GM18519 (cell line): ENCODE data around the gene FAXDC2.

Experiments
- ATAC-seq: cut with Tn5 transposase; IDR thresholded peaks from one replicate; pipeline ENCODE4 v1.9.1; 2021; ENCODE audit warnings: mild to moderate bottlenecking, moderate library complexity; ENCODE audit not compliant: unreplicated experiment, low FRiP score

Gene FAXDC2, protein sequence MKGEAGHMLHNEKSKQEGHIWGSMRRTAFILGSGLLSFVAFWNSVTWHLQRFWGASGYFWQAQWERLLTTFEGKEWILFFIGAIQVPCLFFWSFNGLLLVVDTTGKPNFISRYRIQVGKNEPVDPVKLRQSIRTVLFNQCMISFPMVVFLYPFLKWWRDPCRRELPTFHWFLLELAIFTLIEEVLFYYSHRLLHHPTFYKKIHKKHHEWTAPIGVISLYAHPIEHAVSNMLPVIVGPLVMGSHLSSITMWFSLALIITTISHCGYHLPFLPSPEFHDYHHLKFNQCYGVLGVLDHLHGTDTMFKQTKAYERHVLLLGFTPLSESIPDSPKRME

DNA sequence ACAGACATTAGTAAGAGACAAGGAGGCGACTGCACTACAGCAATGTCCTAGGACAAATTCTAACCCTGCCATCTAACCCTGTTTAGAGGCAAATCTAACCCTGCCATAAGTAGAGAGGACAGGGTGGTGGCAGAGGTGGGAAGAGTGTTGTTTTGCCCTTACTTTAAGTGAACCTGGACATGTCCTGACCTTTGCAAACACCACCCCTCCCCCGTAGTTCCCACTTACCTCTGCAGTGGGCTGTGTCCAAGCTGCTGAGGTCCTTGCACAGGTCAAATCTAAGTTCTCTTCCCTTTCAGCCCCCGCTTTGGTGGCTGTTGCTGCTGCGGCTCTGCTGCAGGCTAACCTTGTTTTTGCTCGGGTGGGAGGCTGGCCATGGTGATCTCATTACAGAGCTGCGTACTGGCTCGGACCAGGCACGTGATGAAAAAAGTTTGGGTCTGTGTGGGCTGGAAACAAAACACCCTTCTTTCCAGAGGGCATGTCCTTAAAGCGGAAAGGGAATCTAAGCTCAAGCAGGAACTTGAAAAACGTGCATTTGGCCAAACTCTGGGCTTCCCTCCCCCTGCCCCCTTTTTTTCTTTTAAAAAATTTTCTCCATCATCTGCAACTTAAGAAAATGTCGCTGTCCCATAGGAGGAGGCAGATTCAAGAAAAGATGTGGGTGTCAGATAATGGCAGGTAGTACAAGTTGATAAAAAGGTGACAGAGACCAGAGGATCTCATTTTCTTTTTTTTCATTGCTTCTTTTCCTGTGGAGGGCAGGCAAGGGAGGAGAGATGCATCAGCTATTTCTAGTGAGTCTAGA lies at the start of gene FAXDC2:
Gene FAXDC2, minus strand, starts transcription at position 349 of the 808 bp plus-strand sequence. CDS start 12,425 bp downstream, outside the sequence.
- ATAC-seq = peak; percentile 55

DNA sequence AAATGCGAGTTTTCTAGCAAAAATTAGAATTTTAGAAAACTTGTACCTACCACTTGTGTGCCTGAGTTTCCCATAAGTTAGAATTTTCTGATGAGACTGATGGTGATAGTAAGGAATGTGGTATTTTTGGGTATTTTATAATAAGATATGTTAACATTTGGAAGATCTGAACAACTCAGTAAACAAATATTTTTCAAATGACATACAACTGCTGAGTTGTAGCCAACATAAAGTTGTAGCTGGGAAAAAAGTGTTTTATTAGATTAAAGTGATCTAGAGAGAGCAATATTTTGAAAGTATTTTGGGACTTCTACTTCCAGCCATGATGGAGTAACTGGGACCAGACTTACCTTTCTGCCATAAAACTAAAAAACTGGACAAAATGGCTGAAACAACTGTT lies 49.7 kb upstream of the FAXDC2 start:
- no peak for ATAC-seq

DNA sequence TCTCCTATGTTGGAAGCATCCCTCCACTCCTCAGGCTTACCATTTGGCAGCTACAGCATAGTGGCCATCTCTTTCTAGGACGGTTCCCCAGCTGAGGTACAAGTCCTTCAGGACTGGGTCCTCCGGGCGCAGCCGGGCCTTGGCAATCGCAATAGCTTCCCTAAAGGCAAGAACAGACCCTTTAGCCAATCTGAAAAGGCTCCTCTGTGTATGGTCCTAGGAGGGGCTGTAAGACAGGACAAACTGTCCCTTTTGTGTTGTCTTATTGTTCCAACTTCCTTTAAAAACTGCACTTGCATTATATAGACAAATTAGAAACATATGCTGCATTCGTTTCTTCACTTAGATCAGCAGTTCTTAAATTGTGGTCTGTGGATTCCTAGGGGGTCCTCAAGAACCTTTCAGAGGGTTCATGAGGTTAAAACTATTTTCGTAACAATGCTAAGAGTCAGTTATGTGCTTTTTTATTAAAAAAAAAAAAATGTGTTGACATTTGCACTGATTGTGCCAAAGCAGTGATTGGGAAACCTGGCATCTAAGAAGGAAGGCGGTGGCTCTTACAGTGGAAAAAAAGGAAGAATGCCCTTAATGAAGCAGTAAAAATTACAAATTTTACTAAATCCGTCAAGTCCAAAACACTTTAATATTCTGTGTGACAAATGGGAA lies 48.9 kb upstream of the FAXDC2 start:
- no peak for ATAC-seq

DNA sequence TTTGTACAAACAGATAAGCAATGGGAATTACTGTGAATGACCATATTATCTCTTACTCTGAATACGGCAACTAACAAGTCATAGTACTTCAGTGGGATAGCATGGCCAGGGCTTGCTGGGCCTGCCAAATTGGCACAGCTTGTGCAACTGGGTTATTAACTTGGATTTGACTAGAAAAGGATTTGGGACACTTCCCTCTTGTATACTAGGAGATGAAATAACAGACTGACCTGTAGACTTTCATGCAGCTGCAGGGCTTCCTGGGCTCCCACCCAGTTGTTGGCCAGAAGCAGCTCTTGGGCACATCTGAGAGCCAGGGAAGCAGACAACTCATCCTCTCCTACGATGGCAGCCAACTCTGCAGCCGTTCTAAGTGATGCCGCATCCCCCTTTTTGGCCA lies 47.8 kb upstream of the FAXDC2 start:
- no peak for ATAC-seq

DNA sequence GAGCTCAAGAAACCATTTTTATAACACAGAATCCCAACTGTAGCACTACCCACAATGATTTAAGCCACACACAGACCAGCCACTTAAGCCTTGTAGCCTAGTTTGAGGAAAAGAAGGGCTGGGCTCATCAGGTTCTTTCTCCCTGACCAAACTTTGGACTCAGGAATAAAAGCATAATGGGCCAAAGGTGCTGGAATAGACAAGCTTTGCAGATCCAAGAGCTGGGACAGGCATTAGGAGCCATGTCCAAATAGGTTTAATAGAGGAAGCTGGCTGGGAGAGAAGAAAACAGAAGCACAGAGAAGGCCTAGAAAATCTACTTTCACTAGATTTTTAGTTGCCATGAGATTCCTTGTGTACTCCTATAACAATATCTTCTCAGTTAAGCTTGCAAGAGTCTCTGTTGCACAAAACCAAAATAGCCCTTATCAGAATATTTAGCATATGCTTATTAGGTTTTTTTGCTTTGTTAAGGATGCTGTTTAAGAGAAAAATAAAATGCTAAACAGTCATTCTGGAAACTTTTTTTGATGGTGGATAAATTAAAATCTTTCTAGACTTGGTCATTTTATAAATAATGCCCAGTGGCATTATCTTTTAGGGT lies 46.3 kb upstream of the FAXDC2 start:
- no peak for ATAC-seq

DNA sequence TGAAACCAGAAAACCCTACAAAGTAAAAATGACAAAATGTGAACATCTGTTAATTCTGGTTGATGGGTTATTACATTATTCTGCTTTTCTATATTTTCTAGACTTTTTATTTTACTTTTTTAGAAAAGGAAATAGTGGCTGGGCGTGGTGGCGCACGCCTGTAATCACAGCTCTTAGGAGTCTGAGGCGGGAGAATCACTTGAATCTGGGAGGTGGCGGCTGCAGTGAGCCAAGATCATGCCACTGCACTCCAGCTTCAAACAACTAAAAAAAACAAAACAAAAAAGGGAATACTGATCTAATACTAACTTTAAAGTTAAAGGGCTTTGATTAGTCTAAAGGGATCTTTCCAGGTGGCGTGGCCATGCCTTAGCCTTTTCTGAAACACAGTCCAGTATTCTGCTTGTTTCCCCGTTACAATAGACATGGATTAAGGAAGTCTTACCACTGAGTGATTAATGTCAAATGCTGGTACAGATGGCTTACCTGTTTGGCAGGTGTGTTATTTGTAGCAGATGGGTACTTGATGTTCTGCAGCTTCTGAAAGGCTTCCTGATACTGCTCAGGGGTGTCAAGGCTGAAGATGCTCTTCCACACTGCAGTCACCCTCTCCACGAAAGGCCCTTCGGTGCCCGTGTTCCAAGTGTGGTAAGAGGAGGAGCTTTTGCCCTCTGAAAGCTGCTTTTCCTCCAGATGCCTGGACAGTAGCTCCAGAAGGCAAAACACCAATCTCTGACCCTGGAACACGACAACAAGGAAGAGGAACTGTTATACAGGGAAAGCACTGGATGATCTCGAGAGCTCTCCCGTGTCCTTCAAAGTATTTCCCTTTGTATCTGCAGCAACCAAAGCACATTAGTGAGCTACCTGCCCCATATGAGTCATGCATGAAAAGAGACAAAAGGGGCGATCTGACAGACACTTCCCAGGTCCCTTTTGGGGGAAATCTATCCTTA lies 45.5 kb upstream of the FAXDC2 start:
- no peak for ATAC-seq

DNA sequence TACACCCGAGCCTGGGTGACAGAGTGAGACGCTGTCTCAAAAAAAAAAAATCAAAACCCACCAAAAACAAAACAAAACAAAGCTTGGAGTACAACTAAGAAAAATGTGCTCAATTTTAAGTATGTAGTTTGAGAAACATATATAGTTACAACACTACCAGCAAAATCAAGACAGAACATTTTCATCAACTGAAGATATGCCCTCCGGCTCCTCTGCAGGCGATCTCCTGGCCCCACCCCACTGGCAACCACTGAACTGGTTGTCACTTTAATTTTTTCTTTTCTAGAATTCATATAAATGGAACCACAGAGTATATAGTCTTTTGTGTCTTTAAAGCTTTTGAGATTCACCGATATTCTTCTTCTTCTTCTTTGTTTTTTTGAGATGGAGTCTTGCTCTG lies 43.0 kb upstream of the FAXDC2 start:
- no peak for ATAC-seq

DNA sequence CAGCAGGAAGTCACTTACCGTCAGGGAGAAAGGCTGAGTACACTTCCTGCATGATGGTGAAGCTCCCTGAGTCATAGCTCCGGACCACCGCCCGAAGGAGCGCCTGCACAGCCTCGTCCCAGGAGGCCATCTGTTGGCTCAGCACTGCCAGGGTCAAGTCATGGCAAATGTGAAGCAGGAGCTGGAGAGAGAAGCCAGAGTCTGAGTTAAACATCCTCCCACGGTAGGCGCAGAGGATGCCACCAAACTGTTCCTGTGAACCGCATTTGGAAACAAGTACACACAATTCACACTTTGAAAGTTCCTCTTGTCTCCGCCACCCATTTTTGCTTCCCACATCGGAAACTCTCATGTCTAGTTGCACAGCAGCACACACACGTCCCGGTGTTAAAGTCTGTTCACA lies 42.0 kb upstream of the FAXDC2 start:
- no peak for ATAC-seq

DNA sequence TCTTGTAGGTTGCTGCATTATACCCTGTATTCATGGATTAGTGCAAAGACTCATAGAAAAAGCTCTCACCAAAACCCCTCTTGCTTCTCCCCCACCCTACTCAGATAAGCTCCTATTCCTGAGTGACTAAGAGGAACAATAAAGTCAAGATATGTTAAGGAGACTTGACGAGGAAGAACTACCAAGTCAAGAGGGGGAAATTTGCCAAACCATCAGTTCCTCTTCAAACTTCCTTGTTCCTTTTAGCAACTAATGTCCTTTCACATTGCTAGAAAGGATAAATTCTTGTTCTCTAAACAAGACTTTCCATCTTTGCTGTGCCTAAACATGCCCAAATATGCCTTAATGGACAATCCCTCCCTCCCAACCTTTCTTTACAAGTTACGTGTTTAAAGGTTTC lies 35.0 kb upstream of the FAXDC2 start:
- no peak for ATAC-seq

DNA sequence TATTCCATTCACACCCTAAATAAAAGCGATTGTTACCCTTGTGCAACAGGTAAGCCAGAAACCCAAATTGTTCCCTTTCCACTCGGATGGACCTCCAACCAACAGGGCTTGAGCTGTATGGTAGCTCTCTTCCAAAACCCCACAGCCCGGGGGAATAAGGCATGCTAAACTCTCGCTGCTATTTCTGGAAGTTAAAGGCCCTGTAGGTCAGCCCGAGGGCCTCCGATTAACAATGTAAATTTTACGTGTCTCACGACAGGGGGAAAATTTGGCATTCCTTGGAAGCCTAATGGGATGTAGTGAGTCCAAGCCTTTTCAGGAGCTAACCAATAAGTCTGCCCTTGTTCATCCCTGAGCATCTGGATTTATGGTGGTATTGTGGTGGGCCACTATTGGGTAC lies 34.0 kb upstream of the FAXDC2 start:
- no peak for ATAC-seq

DNA sequence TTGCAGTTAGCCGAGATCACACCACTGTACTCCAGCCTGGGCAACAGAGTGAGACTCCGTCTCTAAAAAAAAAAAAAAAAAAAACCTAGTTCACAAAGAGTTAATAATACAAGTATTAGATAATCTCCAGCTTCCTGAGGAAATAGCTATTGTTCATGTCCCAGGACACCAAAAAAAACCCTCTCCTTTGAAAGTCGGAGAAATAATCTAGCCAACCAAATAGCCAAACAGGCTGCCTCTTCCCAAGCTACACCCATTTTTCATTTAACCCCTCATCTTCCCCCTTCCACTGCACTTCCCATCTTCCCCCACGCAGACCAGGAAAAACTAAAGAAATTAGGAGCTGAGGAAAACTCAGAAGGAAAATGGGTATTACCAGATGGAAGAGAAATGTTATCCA lies 31.6 kb upstream of the FAXDC2 start:
- ATAC-seq = no peak

DNA sequence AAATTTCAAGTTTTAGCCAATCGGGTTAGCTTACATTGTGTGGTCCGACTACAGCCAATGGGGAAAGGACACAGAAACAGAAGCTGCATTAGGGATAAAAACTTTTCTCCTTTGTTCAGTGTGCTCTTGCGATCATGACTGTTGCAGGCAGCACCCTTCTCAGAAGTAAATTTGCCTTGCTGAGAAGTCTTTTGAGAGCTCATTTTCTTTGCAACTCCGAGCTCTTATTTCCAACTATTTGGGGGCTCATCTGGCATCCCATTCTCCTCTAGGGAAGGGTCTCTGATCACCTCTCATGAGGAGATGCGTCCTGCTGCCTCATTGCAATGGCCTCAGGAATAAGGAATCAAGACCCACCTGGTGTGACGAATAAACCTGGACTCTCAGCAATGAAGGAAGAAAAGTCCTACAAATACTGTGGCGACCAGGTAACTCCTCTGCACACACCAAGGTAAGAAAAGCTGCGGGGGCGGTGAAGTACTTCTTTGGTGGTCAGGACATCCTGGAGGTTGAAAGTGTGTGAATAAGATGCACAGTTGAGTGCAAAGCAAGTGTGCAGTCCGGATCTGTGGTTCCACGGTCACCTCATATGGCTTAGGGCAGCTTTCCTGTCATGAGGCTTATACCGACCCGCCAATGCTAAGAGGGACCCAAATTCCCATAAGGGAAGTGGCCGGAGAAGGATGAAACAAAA lies 28.4 kb upstream of the FAXDC2 start:
- ATAC-seq = no peak

DNA sequence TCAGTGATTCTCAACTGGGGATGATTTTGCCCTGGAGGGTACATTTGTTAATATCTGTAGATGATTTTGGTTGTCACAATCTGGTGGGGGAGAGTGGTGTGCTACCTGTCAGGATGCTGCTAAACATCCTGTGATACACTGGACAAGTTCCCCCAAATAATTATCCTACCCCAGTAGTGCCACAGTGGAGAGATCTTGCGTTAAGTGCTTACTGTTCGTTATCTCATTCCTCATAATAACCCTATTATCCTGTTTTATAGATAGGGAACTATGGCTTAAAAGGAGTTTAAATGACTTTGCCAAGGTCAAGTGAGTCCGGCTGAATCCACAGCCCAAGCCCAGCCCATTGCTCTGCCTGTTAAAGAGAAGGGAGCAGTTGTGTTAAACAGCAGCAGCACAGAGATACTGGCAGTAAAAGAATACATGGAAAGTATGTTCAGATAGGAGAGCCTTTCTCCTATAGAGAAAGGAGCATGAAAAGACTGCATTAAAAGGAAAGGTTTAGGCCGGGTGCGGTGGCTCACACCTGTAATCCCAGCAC lies 23.5 kb upstream of the FAXDC2 start:
- ATAC-seq = no peak

DNA sequence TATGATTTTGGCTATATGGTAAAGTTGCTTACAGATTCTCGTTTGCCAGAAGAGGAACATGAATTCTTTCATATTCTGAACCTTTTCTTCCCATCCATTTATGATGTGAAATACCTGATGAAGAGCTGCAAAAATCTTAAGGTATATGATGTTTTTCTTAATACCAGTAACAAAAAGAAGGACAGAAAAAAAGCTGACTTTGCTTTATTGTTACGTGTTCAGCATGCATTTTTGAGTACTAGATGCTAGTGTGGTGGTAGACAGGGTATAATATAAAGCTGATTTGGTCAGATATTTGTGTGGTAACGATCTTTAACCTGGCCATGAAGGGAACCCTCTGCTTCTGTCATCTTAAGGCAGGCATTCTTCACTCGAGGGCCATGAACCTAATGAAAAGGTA lies 21.3 kb upstream of the FAXDC2 start:
- no peak for ATAC-seq

DNA sequence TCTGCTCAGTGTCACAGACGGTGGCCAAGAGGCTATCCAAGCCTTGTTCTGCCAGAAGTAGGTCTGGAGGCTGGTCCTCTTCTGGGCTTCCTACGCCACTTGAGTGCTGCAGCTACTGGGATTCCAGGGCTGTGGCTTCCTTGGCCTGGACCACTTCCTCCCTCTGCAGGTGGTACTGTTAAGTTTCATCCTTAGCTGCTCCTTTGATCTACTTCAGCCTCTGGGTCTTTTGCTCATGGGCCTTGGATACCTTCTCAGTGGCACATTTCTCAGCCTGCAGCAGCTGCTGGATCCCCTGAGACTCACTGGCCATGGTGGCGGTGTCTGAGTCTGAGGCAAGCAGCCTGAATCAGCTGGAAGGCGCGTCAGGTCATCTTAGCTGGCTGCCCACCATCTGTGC lies 18.3 kb upstream of the FAXDC2 start:
- no peak for ATAC-seq

DNA sequence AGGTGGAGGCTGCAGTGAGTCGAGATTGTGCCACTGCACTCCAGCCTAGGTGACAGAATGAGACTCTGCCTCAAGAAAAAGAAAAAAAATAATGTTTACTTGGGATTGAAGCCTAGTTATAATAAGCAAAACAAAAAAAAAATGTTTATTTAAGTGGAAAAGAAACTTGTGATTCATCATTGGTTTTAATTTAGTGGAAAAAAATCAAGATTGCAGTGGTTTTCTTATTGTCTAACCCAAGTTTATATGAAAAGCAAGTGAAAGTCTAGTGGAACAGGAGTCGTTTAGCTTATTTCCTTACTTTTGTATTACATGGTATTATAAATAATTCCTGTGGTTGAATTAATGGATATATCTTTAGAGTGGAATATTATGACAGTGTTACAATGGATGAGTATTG lies 16.4 kb upstream of the FAXDC2 start:
- no peak for ATAC-seq

DNA sequence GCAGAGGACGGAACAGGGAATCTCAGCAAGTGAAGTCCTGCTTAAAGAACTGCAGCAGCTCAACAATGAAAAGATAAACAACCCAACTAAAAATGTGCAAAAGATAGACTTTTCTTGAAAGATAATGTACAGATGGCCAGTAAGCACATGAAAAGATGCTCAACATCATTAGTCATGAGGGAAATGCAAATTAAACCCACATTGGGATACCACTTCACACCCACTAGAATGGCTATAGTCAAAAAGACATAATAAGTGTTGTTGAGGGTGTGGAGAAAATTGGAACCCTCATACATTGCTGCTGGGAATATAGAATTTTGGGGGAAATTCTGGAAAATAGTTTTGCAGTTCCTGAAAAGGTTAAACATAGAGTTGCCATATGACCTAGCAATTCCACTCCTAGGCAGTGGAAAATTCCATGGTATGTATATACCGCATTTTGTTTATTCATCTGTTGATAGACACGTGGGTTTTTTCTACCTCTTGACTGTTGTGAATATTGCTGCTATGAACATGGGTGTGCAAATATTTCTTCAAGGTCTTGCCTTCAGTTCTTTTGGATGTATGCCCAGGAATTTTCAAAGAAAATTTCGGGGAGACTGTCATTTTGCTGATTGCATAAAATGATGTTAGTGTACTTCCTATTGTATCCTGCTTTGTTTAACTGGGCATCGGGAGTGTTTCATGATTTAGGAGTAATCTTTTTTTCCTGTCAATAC lies 15.2 kb upstream of the FAXDC2 start:
- ATAC-seq = no peak

DNA sequence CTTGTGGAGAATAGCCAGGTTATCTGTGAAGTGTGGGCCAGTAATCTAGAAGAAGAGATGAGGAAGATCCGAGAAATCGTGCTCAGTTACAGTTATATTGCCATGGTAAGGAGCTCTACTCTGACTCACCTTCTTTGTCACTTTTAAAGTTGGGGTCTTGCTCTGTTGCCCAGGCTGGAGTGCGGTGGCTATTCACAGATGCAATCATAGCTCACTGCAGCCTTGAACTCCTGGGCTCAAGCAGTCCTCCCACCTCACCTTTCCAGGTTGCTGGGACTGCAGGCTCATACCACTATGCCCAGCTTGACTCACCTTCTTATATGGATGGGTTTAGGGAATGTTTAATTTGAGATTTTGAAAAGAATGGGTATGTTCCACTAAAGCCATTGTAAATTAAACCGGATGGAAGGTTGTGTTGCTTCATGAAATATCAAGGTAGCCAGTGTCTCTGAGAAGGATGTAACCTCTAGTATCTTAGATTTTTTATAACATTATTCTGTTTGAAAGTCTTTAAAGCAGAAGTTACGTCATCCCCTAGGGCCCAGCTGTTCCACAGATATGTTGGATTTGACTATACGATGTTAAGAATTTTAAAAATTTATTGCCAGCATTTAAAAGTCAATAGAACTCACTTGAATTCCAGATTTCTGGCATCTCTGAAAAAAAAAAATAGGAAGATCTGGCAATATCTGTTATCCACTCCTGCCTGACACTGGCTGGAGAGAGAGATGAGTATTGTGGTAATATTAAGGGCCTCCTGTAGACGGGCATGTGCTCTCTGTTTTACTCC lies 13.1 kb upstream of the FAXDC2 start:
- ATAC-seq = no peak
